Left ventricle myocardium superior (tissue), 1 donor: Measurements from ENCODE around the gene ZNF423. TPM values are rescaled to one million over a fixed set of nuclear protein-coding genes. Genes with fewer than 3 reads are reported as not detected.

Source experiments
- ATAC-seq: fragments of 200-7000 bp; cut with Tn5 transposase; one replicate; pipeline ENCODE4 v1.9.1; 2020; ENCODE audit warnings: mild to moderate bottlenecking, moderate library complexity
- DNase-seq: peaks from one replicate; pipeline ENCODE4 v3.0.0-alpha.2; 2020
- intact Hi-C: fragments of 100-400 bp; cut with micrococcal nuclease; formaldehyde crosslinking; loops from one replicate; pipeline ENCODE4 v1.11.0; 2022
- total RNA-seq: library from RNA; stranded (reverse); fragmentation: NEBNext Ultra II Directional; extraction: Animal tissue kit (Norgen Biotek cat#: 25700); gene quantifications from one replicate; pipeline ENCODE4 v1.2.1, GENCODE V29; 2021
- donor health status: DM: no; HTN: yes; CAD: no; lungs with severe emphysema.

Gene ZNF423
- total RNA-seq, 1 donor from 2014 or later = 7.8 TPM

DNA sequence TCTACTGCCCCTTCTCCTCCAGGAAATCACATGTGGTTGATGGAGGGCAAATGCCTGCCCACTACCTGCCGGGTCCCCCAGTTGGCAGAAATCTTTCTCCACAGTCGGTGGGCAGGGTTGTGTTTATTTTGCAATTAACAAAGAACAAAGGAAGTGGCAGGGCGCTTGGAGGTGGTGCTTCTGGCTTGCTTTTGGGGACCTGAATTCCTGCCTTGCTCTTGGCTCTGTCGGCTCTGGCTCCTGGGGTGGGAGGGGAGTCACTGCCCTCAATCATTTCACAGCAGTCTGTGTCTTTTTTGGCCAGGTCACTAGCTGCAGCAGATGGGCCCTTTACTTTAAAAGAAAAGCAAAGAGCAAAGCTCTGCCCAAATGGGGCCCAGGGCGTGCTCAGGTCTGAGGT lies 413.1 kb downstream of the ZNF423 start:
- ATAC-seq (no peak), DNase-seq (no peak)
- intact Hi-C loops = no loop called here

DNA sequence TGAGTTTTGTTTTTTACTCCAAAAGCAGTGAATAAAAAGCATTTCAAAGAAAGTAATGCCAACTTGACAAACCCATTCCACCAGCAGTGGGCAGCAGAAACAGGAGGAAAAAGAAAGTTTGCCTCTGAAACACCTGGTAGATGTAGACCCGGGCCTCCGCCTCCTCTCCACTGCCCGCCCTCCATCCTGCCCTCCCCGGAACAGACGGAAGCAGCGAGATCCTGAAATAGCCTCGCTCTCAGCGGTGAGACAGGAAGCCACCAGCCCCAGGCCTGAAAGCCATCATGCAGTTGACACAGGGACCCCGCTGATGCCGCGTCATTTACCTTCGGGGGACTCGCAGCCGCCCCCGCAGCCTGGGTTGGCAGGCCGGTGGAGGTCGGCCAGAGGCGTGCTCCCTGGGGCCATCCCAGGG lies 414.5 kb downstream of the ZNF423 start:
- intact Hi-C loops = no loop called here
- DNase-seq (peak; percentile 53), ATAC-seq (peak; percentile 71)

DNA sequence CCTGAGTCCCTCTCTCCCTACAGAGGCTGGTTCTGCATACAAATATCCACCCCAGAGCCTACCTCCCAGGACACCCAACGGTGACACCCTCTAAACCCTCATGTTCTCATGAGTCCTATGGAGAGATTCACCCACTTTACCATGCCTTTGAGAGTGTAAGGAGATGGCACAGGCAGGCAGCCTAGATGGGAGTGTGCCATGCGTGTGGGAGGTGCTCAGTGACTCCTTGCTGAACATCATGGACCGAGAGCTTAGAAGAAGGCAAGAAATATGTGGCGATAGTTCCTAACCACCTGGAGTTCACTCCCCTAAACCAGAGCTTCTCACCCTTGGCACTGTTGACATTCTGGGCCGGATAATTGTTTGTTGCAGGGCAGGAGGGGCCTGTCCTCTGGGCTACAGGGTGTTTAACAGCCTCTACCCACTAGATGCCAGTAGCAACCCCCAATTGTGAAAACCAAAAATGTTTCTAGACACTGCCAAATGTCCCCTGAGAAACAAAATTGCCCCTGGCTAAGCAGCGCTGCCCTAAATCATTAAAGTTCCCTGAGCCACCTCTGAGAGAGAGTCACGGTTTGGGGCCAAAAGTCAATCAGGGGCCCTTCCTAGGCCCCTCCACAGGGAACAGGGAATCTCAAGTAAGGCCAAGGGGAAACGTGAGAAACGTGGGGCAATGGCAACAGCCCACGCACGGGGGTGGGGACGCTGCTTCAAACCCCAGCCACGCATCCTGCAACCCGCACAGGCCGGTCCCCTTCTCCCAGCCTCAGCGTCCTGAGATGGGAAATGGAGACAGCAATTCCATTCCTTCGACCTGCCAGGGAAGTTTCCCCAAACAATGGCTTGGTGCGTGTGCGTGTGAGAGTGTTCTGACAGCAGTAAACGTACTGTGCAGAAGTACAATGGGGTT lies 415.5 kb downstream of the ZNF423 start:
- ATAC-seq (no peak), DNase-seq (no peak)
- intact Hi-C loops = no loop called here

DNA sequence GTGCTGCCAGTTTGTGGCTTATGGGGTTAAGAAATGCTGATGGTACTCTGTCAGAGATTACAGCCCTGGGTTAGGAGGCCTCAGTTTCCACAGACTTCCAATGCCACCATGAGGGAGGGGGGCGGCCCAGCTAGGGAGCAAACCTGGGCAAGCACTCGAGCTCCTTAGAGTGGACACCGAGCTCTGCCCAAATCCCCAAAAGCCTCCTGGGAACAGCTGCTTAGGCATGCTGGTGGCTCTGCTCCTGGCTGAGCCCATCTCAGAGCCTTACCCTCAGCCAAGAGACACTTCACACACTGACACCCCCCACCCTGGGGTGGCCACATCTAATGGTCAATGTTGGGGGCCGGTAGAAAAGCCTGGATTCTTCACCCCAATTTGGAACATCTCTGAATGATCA lies 416.2 kb downstream of the ZNF423 start:
- intact Hi-C loops = no loop called here
- no peak for DNase-seq
- no peak for ATAC-seq

DNA sequence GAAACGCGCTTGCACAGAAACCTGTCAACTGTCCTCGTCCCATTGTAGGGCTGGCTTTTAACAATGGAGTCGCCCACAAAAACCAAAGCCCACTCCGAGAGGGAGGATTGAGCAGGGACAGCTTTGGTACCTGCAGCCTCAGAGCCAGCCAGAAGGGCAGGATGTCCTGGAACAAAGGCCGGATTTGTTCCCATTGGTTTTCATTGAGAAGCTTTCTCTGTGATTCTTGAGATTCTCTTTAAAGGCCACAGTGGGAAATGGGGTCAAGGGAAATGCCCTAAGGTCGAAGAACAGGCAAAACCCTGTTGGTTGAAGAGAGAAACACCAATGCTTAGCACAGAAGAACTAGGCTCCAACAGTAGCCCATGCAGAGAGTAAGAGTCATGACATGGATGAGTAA lies 416.9 kb downstream of the ZNF423 start:
- no peak for ATAC-seq
- intact Hi-C loops = no loop called here
- DNase-seq = no peak

Other genes starting within 250 kb of the ZNF423 start
- gene CNEP1R1, start 169.1 kb upstream of the ZNF423 start, total RNA-seq = 16.9 TPM
- 9.6 TPM for gene HEATR3, start 209.9 kb upstream of the ZNF423 start, total RNA-seq